SW480 (cell line): ENCODE measurements around the gene ZNF362.

ENCODE experiments used
- DNase-seq: peaks from one replicate; pipeline ENCODE4 v3.0.0-alpha.2; 2016; ENCODE audit warnings: low spot score

The ZNF362 gene

DNA sequence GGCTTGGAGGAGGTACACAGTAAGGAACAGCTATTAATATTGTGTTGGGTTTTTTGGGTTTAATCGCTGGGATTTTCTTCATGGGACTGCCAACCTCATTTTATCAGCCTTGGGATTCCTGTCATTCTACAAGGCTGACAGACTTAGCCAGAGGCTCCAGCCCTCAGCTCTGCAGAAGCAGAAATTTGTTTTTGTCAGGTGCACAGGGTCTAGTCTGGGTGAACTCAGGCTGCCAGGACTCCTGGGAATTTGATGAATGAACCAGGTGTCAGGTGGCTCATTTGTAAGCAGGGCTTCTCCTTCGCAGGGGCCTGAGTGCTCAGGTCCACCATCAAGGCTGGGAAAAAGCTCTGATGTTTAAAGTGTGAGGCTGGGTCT, 11.5 kb upstream of the ZNF362 start:
- no peak for DNase-seq

GRCh38 chr1:33246171-33246570, 10.1 kb upstream of the ZNF362 start:
- DNase-seq, result no peak

GRCh38 chr1:33247545-33247944, 8.7 kb upstream of the ZNF362 start:
- no peak for DNase-seq

DNA sequence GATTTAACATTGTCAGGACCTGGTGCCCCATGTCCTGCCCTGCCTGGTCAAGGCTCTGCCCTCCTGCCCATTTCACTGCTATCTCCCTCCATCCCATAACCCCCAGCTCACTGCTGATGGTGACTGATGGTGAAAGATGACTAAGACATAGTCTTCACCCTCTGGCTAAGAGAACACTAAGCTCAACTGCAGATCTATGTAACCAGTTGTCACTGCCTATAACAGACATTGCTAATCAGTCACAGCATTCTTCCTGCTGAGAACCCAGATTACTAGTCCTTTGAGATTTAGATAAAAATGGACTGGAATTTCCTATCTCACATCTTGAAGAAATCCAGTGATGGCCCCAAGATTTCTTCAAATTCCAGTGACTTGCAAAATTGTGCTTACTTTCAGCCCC, 8.0 kb upstream of the ZNF362 start:
- no peak for DNase-seq

- DNase-seq, result no peak
Measured at GRCh38 chr1:33249422-33249821, 6.9 kb upstream of the ZNF362 start.

DNA sequence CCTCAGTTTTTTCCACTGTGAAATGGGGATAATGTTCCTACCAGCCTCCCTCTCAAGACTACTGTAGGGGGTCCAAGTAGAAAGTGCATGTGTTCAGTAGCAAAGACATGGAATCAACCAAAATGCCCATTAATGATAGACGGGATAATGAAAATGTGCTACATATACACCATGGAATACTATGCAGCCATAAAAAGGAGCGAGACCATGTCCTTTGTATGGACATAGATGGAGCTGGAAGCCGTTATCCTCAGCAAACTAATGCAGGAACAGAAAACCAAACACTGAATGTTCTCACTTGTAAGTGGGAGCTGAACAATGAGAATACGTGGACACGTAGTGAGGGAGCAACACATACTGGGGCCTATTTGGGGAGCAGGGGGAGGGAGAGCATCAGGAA, 6.1 kb upstream of the ZNF362 start:
- DNase-seq, result no peak

DNA sequence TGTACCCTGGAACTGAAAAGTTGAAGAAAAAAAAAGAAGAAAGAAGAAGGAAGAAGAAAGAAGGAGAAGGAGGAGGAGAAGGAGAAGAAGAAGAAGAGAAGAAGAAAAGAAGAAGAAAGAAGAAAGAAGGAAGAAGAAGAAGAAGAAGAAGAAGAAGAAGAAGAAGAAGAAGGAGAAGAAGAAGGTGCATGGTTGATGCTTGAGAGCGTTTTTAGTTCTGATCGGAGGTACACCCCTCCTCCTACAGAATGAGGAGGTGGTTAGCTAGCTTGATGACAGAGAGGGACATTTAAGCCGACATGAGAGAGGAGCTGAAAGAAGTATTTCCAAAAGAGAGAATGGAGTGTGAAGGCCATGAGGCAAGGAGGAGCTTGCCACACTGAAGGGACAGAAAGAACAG, 5.6 kb upstream of the ZNF362 start:
- no peak for DNase-seq

DNA sequence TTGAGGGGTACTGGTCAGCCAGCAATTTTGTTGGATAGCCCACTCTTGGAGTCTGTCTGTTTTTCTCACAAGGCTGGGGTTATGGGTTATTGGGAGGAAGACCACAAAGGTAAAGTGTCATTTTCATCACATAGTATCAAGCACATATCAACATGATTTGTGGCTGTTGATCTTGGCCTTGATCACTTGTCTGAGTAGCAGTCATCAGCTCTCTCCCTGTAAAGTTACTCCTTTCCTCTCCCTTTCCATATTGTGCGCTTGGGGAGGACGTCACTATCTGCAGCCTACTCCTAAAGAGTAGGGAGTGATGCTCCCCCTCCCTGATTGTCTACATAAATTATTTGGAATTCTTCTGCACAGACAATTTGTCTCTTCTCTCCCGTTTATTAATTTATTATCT, 1.8 kb upstream of the ZNF362 start:
- DNase-seq, result no peak

DNA sequence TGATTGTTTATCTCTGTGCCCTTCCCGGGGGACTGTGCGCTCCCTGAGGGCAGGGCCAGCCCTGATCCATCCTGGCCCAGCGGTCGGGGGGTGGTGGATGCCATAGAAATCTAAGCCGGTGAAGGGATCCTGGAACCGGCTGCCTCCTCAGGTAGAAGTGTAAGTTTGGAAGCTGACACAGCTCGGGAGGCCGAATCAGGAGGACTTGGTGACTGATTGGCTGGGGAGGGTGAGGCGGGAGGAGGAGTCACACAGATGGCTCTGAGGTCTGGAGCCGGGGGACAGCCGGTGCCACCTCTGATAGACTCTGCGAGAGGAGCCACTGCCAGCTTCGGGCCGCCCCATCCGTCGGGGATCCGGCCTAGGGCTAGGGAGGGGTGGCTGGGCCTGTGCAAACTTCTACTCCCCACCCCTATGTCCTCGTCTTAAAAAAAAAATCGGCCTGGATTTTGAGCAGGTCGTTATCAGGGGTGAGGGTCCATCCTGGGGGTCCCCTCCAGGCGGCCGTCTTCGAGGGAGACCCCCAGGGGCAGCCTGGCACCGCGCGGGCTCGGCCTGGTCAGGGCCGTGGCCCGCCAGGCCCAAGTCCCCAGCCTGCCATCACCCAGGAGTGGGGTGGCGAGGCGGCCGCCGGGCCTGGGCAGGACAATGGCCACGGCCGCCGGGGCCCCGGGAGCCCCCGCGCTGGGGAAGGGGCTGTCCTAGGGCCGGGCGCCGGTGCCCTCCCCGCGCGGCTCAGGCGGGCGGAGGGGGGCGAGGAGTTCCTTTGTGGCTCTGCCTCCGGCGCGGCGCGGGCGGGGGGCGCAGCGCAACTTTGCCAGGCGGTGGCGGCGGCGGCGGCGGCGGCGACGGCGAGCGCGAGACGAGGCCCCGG, 708 bp upstream of the ZNF362 start:
- DNase-seq, result peak; percentile 91

- no peak for DNase-seq
Measured at GRCh38 chr1:33256221-33256470, 146 bp upstream of the ZNF362 start.

- DNase-seq, result no peak
Measured at GRCh38 chr1:33257207-33257771, 997 bp downstream of the ZNF362 start.

- no peak for DNase-seq
Measured at GRCh38 chr1:33257772-33258712, 1.8 kb downstream of the ZNF362 start.

DNA sequence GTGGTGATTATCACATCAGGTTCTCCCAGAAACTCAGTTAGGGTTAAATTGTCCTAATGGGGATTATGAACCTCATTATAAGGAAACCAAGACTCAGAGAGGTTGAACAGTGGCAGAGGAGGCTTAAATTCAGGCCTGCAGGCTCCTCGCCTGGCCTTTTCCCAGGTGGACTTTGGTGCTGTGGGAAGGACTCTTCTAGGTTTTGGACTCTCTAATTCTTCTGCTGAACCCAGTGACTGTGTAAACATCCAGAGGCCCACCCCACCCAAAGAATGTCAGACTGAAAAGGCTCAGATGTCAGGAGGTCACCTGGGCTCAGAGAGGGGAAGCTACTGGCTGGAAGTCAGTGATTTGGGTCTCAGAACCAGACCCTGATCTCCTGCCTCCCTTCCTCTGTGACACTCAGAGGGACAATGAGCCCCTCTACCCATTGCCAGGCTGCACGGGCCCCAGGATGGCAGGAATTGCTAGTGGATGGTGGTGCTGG, 2.5 kb downstream of the ZNF362 start:
- no peak for DNase-seq

- DNase-seq, result no peak
Measured at GRCh38 chr1:33259879-33260278, 3.6 kb downstream of the ZNF362 start.

- DNase-seq, result no peak
Measured at GRCh38 chr1:33260439-33260838, 4.1 kb downstream of the ZNF362 start.

DNA sequence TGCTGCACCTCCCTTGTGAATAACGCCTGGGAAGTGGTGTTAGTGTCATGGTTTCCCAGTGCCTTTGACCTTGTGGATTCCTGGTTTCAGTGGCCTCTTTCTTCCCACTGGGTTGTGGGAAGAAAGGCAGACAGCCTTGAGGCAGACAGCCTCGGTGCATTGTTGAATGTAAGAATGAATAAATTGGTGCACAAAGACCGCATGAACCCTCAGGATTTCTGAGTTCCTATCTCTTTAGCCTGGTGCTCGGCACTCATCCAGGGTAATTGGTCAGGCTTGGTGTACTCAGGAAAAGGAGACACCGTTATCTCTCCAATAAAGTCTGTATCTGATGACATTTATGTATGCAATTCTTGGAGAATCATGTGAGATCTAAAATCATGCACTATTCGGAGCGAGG, 5.1 kb downstream of the ZNF362 start:
- no peak for DNase-seq

GRCh38 chr1:33263890-33264504, 7.7 kb downstream of the ZNF362 start:
- no peak for DNase-seq

DNA sequence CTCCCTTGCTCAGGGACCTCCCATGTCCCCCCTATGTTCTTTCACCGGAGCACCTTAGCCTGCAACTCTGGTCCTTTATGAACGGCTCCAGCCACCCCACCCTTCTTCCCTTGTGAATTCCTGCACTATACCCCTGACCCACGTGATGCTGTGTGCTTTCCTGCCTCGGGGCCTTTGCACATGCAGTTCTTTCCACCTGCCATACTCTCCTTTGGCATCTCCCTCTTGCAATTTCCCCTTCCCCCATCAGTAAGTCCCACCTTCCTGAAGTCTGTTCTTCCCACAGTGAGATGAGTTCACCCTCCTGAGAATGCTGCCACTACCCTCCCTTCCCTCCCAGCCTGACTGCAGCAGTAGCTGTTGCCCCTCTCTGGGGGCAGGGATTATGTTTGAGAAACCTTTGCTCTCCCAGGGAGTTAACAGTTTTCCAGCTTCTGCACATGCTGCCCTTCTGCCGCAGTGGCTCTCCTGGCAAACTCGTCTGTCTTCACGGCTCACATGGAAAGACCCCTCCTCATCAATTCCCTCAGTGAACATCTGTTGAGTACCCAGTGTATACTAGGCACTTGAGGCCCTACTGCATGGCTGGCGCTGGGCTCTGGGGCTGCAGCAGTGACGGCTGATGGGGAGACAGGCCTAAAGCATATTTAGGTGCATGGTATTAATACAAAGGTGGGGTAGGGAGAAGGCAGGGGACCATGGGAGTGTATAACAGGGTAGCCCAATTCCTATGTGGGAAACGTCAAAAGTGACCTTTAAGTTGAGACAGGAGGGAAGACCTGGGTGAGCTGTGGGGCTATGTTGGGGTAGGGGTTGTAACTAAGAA, 9.7 kb downstream of the ZNF362 start:
- DNase-seq, result no peak

DNA sequence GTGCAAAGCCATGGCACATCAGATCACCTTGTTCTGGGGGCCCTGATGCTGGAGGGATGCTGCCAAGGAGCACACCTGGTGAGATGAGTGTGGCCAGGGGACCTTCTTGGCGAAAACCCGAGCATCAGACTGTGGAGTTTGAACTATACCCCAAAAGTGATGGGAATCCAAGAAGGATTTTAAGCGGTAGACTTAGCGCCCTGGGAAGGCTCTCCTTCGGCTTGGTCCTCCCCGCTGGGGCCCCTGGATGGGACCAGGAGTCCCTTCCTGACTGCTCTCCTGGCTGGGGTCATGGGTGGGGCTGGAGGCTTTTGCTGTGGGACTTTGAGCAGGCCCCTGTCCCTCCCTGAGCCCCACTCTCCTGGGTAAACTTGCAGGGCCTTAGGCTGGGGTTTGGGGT, 10.5 kb downstream of the ZNF362 start:
- no peak for DNase-seq

DNA sequence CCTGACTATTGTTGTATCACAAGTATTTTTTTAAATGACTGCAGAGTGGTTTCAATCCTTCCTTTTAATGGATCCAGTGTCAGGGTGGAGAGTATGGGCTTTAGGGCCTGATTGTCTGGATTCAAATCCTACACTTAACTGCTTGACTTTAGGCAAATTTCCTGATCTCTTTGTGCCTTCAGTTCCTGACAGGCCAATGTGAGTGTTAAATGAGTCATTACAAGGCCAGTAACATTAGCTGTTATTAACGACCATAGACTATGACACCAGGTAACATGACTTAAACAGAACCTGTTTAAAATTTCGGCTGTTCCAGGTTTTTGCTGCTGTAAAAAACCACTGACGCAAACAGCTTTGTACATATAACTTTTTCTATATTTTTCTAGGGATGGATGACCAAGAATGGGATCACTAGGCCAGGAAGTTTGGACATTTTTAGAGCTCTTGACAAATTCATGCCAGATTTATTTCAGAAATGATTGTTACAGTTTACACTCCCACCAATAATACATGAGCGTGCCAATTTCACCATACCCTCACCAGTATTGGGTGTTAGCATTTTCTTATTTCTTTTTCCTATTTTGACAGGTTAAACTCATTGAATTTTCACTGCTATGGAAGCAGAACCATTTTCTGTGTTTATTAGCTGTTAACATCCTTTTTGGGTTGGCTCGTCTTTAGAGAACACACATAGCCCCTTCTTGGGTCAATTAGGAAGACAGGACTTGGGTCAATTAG, 11.3 kb downstream of the ZNF362 start:
- DNase-seq, result no peak

DNA sequence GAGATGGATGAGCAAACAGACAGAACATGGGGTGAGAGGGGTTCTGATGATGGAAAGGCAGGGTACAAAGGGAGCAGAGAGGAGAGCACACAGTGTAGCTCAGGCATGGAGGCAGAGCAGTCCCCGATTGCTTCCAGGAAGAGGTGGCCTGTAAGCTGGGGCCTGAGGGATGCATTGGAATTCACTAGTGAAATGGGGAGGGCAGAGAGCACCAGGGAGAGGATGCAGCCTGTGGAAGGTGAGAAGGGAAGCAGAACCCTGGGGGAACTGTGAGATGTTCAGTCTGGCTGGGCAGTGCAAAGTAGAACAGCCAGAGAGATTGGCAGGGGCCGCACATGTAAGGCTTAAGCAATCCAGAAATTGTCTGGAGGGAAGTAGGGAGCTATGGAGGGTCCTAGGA, 12.2 kb downstream of the ZNF362 start:
- DNase-seq, result no peak
